ENCODE measurements around the gene ZNF468.
A peak's percentile ranks its signal among the peaks of the same experiment; 100 is the strongest.
"Not testable (repeated sequence)": the region's sequence is repeated elsewhere in the genome, so short reads cannot be mapped to it uniquely, and the experiment has no call there.

Gene ZNF468

GRCh38 chr19:52857378-52858191 lies at the start of gene ZNF468:
TSS of gene ZNF468 (minus strand) at chr19:52857619. CDS start at chr19:52854272, 3,347 bp downstream.
- peak; percentile 63 for DNase-seq (ENCODE audit: low spot score)

GRCh38 chr19:52904052-52904780 lies 46.8 kb upstream of the ZNF468 start:
- DNase-seq (ENCODE audit: low spot score) = not testable (repeated sequence)

GRCh38 chr19:52901842-52902241 lies 44.4 kb upstream of the ZNF468 start:
- DNase-seq (ENCODE audit: low spot score) = no peak

GRCh38 chr19:52898596-52898995 lies 41.2 kb upstream of the ZNF468 start:
- not testable (repeated sequence) for DNase-seq (ENCODE audit: low spot score)

- no peak for DNase-seq (ENCODE audit: low spot score)
Observed at GRCh38 chr19:52898101-52898500, 40.7 kb upstream of the ZNF468 start.

GRCh38 chr19:52897138-52897935 lies 39.9 kb upstream of the ZNF468 start, which contains the start of gene ZNF320:
TSS of gene ZNF320 (minus strand) at chr19:52897635. CDS start at chr19:52890255, 7,380 bp downstream.
- DNase-seq (ENCODE audit: low spot score) = peak; percentile 95

- DNase-seq (ENCODE audit: low spot score) = no peak
Observed at GRCh38 chr19:52896431-52897137, 39.2 kb upstream of the ZNF468 start.

GRCh38 chr19:52891336-52891735 lies 33.9 kb upstream of the ZNF468 start:
- DNase-seq (ENCODE audit: low spot score) = no peak

GRCh38 chr19:52889931-52890330 lies 32.5 kb upstream of the ZNF468 start:
- no peak for DNase-seq (ENCODE audit: low spot score)

GRCh38 chr19:52889076-52889475 lies 31.7 kb upstream of the ZNF468 start:
- no peak for DNase-seq (ENCODE audit: low spot score)

- DNase-seq (ENCODE audit: low spot score) = no peak
Observed at GRCh38 chr19:52880895-52881389, 23.5 kb upstream of the ZNF468 start.

- DNase-seq (ENCODE audit: low spot score) = not testable (repeated sequence)
Observed at GRCh38 chr19:52872996-52873395, 15.6 kb upstream of the ZNF468 start.

GRCh38 chr19:52871466-52871865 lies 14.0 kb upstream of the ZNF468 start:
- no peak for DNase-seq (ENCODE audit: low spot score)

GRCh38 chr19:52868031-52868430 lies 10.6 kb upstream of the ZNF468 start:
- DNase-seq (ENCODE audit: low spot score) = not testable (repeated sequence)

- DNase-seq (ENCODE audit: low spot score) = peak; percentile 3
Observed at GRCh38 chr19:52856540-52857377, 660 bp downstream of the ZNF468 start.

- not testable (repeated sequence) for DNase-seq (ENCODE audit: low spot score)
Observed at GRCh38 chr19:52847352-52847751, 10.1 kb downstream of the ZNF468 start.

GRCh38 chr19:52840825-52841465 lies 16.5 kb downstream of the ZNF468 start:
- not testable (repeated sequence) for DNase-seq (ENCODE audit: low spot score)

- DNase-seq (ENCODE audit: low spot score) = not testable (repeated sequence)
Observed at GRCh38 chr19:52834289-52834688, 23.1 kb downstream of the ZNF468 start.

- DNase-seq (ENCODE audit: low spot score) = not testable (repeated sequence)
Observed at GRCh38 chr19:52833541-52833940, 23.9 kb downstream of the ZNF468 start.

- not testable (repeated sequence) for DNase-seq (ENCODE audit: low spot score)
Observed at GRCh38 chr19:52829866-52830265, 27.6 kb downstream of the ZNF468 start.
